Naive thymus-derived CD8-positive, alpha-beta T cell (primary cell): ENCODE measurements around the gene ATP9B. TPM values are rescaled to one million over a fixed set of nuclear protein-coding genes. Genes with fewer than 3 reads are reported as not detected.

Experiments used
- ATAC-seq, 2 donors: fragments of 150-1000 bp; cut with Tn5 transposase in 1 of 2; sonication (Bioruptor Pico), chemical (Tn5 transposase) in 1 of 2; 1 replicate in 1 of 2; 2 replicates in 1 of 2; pipeline ENCODE4 v1.10.0; 2021; ENCODE audit warnings: mild to moderate bottlenecking in 2 of 2, moderate library complexity in 2 of 2
- POLR2A ChIA-PET: fragments of 350-600 bp; sonication (Branson Sonifier 250); formaldehyde crosslinking; loops from one replicate; lab custom pipeline; 2021; ENCODE audit warnings: antibody characterized with exemption; lab: Charles Lee
- DNase-seq, 10 donors: peaks; one replicate each; pipeline versions ENCODE4 v3.0.0 to v3.0.0-alpha.2; 2020 to 2022
- H3K27ac Mint-ChIP-seq, 10 donors: one replicate each; pipeline ENCODE4 v1.8.0; 2020 to 2022; ENCODE audit warnings: mild to moderate bottlenecking in 10 of 10, mixed read lengths in 10 of 10, moderate library complexity in 4 of 10, inconsistent platforms in 1 of 10
- H3K27me3 Mint-ChIP-seq, 5 donors: one replicate each; pipeline ENCODE4 v1.8.0; 2021 to 2022; ENCODE audit warnings: mixed read lengths in 5 of 5
- H3K36me3 Mint-ChIP-seq, 3 donors: one replicate each; pipeline ENCODE4 v1.8.0; 2020 to 2022; ENCODE audit warnings: mixed read lengths in 3 of 3, mild to moderate bottlenecking in 2 of 3, inconsistent platforms in 1 of 3
- H3K4me1 Mint-ChIP-seq, 4 donors: one replicate each; pipeline ENCODE4 v1.8.0; 2021 to 2022; ENCODE audit warnings: mixed read lengths in 4 of 4
- H3K4me3 Mint-ChIP-seq, 10 donors: one replicate each; pipeline ENCODE4 v1.8.0; 2020 to 2022; ENCODE audit warnings: mild to moderate bottlenecking in 10 of 10, mixed read lengths in 10 of 10, moderate library complexity in 6 of 10, inconsistent platforms in 1 of 10
- H3K9me3 Mint-ChIP-seq, 9 donors: one replicate each; pipeline ENCODE4 v1.8.0; 2020 to 2022; ENCODE audit warnings: mixed read lengths in 9 of 9, mild to moderate bottlenecking in 3 of 9, inconsistent platforms in 1 of 9, moderate library complexity in 1 of 9
- polyA plus RNA-seq, 3 donors: library from polyadenylated mRNA; unstranded; fragments of 300-500 nt; fragmentation: Illumina TruSeq; gene quantifications; one replicate each; pipeline ENCODE4 v1.2.3, GENCODE V29; 2021
- total RNA-seq, 8 experiments: library from RNA in 2 of 8; stranded (reverse) in 2 of 8; gene quantifications; one replicate each; pipeline ENCODE4 v1.2.3 and lab custom pipeline; 2021 to 2026

ATP9B gene
- total and polyA plus RNA-seq, 5 experiments from 2014 or later: 16.0 to 79.5 (median 18.6) TPM

- H3K9me3 Mint-ChIP-seq: no peaks in the 10 kb centered on the region
- DNase-seq: no peak
- peaks cover 0 to 37% (median 11%) of the 10 kb centered on the region in 3 donors for H3K36me3 Mint-ChIP-seq
- H3K27me3 Mint-ChIP-seq: no peaks in the 10 kb centered on the region
- H3K4me3 Mint-ChIP-seq: no peak overlapping the region
- ATAC-seq: no peak
- POLR2A ChIA-PET: no interaction called here
- peaks cover 18 to 40% (median 28%) of the 10 kb centered on the region in 4 donors for H3K4me1 Mint-ChIP-seq
- no peak overlapping the region for H3K27ac Mint-ChIP-seq
Observed at GRCh38 chr18:79108549-79109215, 39.5 kb downstream of the ATP9B start.

- H3K27ac Mint-ChIP-seq: no peak overlapping the region
- ATAC-seq: no peak
- H3K27me3 Mint-ChIP-seq: no peaks in the 10 kb centered on the region
- no peak overlapping the region for H3K4me3 Mint-ChIP-seq
- H3K4me1 Mint-ChIP-seq: peaks cover 10 to 22% (median 15%) of the 10 kb centered on the region in 4 donors
- no peaks in the 10 kb centered on the region for H3K9me3 Mint-ChIP-seq
- POLR2A ChIA-PET: no interaction called here
- peaks cover 0 to 41% (median 23%) of the 10 kb centered on the region in 3 donors for H3K36me3 Mint-ChIP-seq
- no peak for DNase-seq
Observed at GRCh38 chr18:79111483-79111882, 42.3 kb downstream of the ATP9B start.

GRCh38 chr18:79117385-79117784 is 48.2 kb downstream of the ATP9B start:
- H3K4me1 Mint-ChIP-seq: peaks cover 0 to 4% (median 0%) of the 10 kb centered on the region in 4 donors
- H3K36me3 Mint-ChIP-seq: peaks cover 0 to 53% (median 19%) of the 10 kb centered on the region in 3 donors
- no peak overlapping the region for H3K4me3 Mint-ChIP-seq
- no peak for DNase-seq
- no peaks in the 10 kb centered on the region for H3K27me3 Mint-ChIP-seq
- ATAC-seq: no peak
- POLR2A ChIA-PET: no interaction called here
- no peaks in the 10 kb centered on the region for H3K9me3 Mint-ChIP-seq
- no peak overlapping the region for H3K27ac Mint-ChIP-seq

GRCh38 chr18:79117788-79118187 is 48.6 kb downstream of the ATP9B start:
- POLR2A ChIA-PET: no interaction called here
- Mint-ChIP-seq H3K36me3 (peaks cover 0 to 57% (median 19%) of the 10 kb centered on the region in 3 donors), H3K4me3 (no peak overlapping the region), H3K27ac (no peak overlapping the region), H3K4me1 (peaks cover 0 to 4% (median 0%) of the 10 kb centered on the region in 4 donors), H3K27me3 (no peaks in the 10 kb centered on the region), H3K9me3 (no peaks in the 10 kb centered on the region)
- no peak for ATAC-seq
- DNase-seq: no peak

GRCh38 chr18:79118797-79119196 is 49.6 kb downstream of the ATP9B start:
- no peaks in the 10 kb centered on the region for H3K27me3 Mint-ChIP-seq
- ATAC-seq (no peak), DNase-seq (no peak)
- H3K9me3 Mint-ChIP-seq: peaks cover 0 to 1% (median 0%) of the 10 kb centered on the region in 9 donors
- H3K36me3 Mint-ChIP-seq: peaks cover 0 to 58% (median 24%) of the 10 kb centered on the region in 3 donors
- POLR2A ChIA-PET: no interaction called here
- no peak overlapping the region for H3K4me3 Mint-ChIP-seq
- H3K4me1 Mint-ChIP-seq: peaks cover 0 to 4% (median 0%) of the 10 kb centered on the region in 4 donors
- H3K27ac Mint-ChIP-seq: peak overlapping the region in 1 of 10 donors; percentile 59

- Mint-ChIP-seq H3K36me3 (peaks cover 0 to 64% (median 19%) of the 10 kb centered on the region in 3 donors), H3K9me3 (peaks cover 0 to 1% (median 0%) of the 10 kb centered on the region in 9 donors)
Observed at GRCh38 chr18:79121746-79122474, 52.7 kb downstream of the ATP9B start.

GRCh38 chr18:79123948-79124347 is 54.8 kb downstream of the ATP9B start:
- Mint-ChIP-seq H3K27ac (peak overlapping the region in 2 of 10 donors; percentile 2 to 43), H3K36me3 (peaks cover 5 to 75% (median 37%) of the 10 kb centered on the region in 3 donors), H3K9me3 (peaks cover 0 to 1% (median 0%) of the 10 kb centered on the region in 9 donors), H3K4me3 (no peak overlapping the region), H3K4me1 (peaks cover 0 to 9% (median 2%) of the 10 kb centered on the region in 4 donors), H3K27me3 (no peaks in the 10 kb centered on the region)
- POLR2A ChIA-PET: no interaction called here
- ATAC-seq: no peak
- no peak for DNase-seq

More at GRCh38 chr18:79121746-79122474, 52.7 kb downstream of the ATP9B start:
- no peaks in the 10 kb centered on the region for H3K27me3 Mint-ChIP-seq
- peaks cover 0 to 13% (median 2%) of the 10 kb centered on the region in 4 donors for H3K4me1 Mint-ChIP-seq
- peak overlapping the region in 1 of 10 donors; percentile 37 for H3K27ac Mint-ChIP-seq
- POLR2A ChIA-PET: no interaction called here
- H3K4me3 Mint-ChIP-seq: no peak overlapping the region
- ATAC-seq: no peak
- DNase-seq: no peak

- H3K4me1 Mint-ChIP-seq: peaks cover 0 to 12% (median 2%) of the 10 kb centered on the region in 4 donors
- H3K9me3 Mint-ChIP-seq: no peaks in the 10 kb centered on the region
- H3K27me3 Mint-ChIP-seq: no peaks in the 10 kb centered on the region
- DNase-seq (no peak), ATAC-seq (no peak)
- POLR2A ChIA-PET: no interaction called here
- no peak overlapping the region for H3K4me3 Mint-ChIP-seq
- H3K27ac Mint-ChIP-seq: no peak overlapping the region
- peaks cover 10 to 79% (median 50%) of the 10 kb centered on the region in 3 donors for H3K36me3 Mint-ChIP-seq
Observed at GRCh38 chr18:79129120-79129519, 59.9 kb downstream of the ATP9B start.

- H3K4me1 Mint-ChIP-seq: peaks cover 1 to 16% (median 7%) of the 10 kb centered on the region in 4 donors
- ATAC-seq (no peak), DNase-seq (no peak)
- peaks cover 5 to 76% (median 42%) of the 10 kb centered on the region in 3 donors for H3K36me3 Mint-ChIP-seq
- no peaks in the 10 kb centered on the region for H3K27me3 Mint-ChIP-seq
- H3K27ac Mint-ChIP-seq: peak overlapping the region in 4 of 10 donors; percentile 20 to 70 (median 58)
- POLR2A ChIA-PET: no interaction called here
- H3K9me3 Mint-ChIP-seq: no peaks in the 10 kb centered on the region
- H3K4me3 Mint-ChIP-seq: no peak overlapping the region
Observed at GRCh38 chr18:79133724-79134123, 64.5 kb downstream of the ATP9B start.

- DNase-seq: no peak
- POLR2A ChIA-PET: interaction anchor here (0.7 kb wide), 1 partner anchor 14 kb away, joined by 4 read pairs; no protein-coding TSS in a partner anchor
Observed at GRCh38 chr18:79135924-79136323, 66.7 kb downstream of the ATP9B start.

GRCh38 chr18:79136742-79137141 is 67.5 kb downstream of the ATP9B start:
- ATAC-seq (no peak), DNase-seq (no peak)
- peaks cover 0 to 57% (median 31%) of the 10 kb centered on the region in 3 donors for H3K36me3 Mint-ChIP-seq
- no peaks in the 10 kb centered on the region for H3K27me3 Mint-ChIP-seq
- peaks cover 2 to 16% (median 14%) of the 10 kb centered on the region in 4 donors for H3K4me1 Mint-ChIP-seq
- no peaks in the 10 kb centered on the region for H3K9me3 Mint-ChIP-seq
- no peak overlapping the region for H3K4me3 Mint-ChIP-seq
- peak overlapping the region in 6 of 10 donors; percentile 3 to 64 (median 40) for H3K27ac Mint-ChIP-seq
- POLR2A ChIA-PET: no interaction called here

More at GRCh38 chr18:79135924-79136323, 66.7 kb downstream of the ATP9B start:
- no peaks in the 10 kb centered on the region for H3K9me3 Mint-ChIP-seq
- no peak for ATAC-seq
- peaks cover 0 to 63% (median 35%) of the 10 kb centered on the region in 3 donors for H3K36me3 Mint-ChIP-seq
- peaks cover 2 to 16% (median 13%) of the 10 kb centered on the region in 4 donors for H3K4me1 Mint-ChIP-seq
- no peak overlapping the region for H3K4me3 Mint-ChIP-seq
- H3K27me3 Mint-ChIP-seq: no peaks in the 10 kb centered on the region
- peak overlapping the region in 1 of 10 donors; percentile 1 for H3K27ac Mint-ChIP-seq

GRCh38 chr18:79139206-79139605 is 70.0 kb downstream of the ATP9B start:
- H3K27me3 Mint-ChIP-seq: no peaks in the 10 kb centered on the region
- peaks cover 3 to 16% (median 14%) of the 10 kb centered on the region in 4 donors for H3K4me1 Mint-ChIP-seq
- DNase-seq: peak in 6 of 10 donors; percentile 7 to 42 (median 26)
- POLR2A ChIA-PET: no interaction called here
- peak; percentile 91 to 96 for ATAC-seq
- peak overlapping the region in 7 of 10 donors; percentile 12 to 75 (median 63) for H3K27ac Mint-ChIP-seq
- no peaks in the 10 kb centered on the region for H3K9me3 Mint-ChIP-seq
- no peak overlapping the region for H3K4me3 Mint-ChIP-seq
- H3K36me3 Mint-ChIP-seq: peaks cover 0 to 52% (median 27%) of the 10 kb centered on the region in 3 donors

GRCh38 chr18:79147014-79147413 is 77.8 kb downstream of the ATP9B start:
- peaks cover 21 to 57% (median 27%) of the 10 kb centered on the region in 3 donors for H3K36me3 Mint-ChIP-seq
- no peak overlapping the region for H3K27ac Mint-ChIP-seq
- no peak for DNase-seq
- no peaks in the 10 kb centered on the region for H3K9me3 Mint-ChIP-seq
- H3K4me3 Mint-ChIP-seq: no peak overlapping the region
- POLR2A ChIA-PET: no interaction called here
- ATAC-seq: no peak
- H3K4me1 Mint-ChIP-seq: peaks cover 2 to 10% (median 5%) of the 10 kb centered on the region in 4 donors
- no peaks in the 10 kb centered on the region for H3K27me3 Mint-ChIP-seq
